Stimulated activated CD4-positive, alpha-beta T cell treated with anti-CD3 and anti-CD28 coated beads, Interleukin-4, amount 100 ng/mL, for 48 hours (primary cell): Measurements from ENCODE around the gene ANKRD60.

Experiments used
- DNase-seq, 2 donors: peaks; one replicate each; pipeline ENCODE4 v3.0.0-alpha.2; 2020; ENCODE audit warnings: low read depth in 2 of 2

The ANKRD60 gene

GRCh38 chr20:58223358-58223941 is 5.0 kb downstream of the ANKRD60 start:
- peak in 1 of 2 donors; percentile 18 for DNase-seq

GRCh38 chr20:58222446-58222845 is 6.0 kb downstream of the ANKRD60 start:
- DNase-seq: no peak

- no peak for DNase-seq
Observed at GRCh38 chr20:58219342-58219700, 9.1 kb downstream of the ANKRD60 start.

GRCh38 chr20:58218665-58219341 is 9.7 kb downstream of the ANKRD60 start:
- DNase-seq: no peak

- no peak for DNase-seq
Observed at GRCh38 chr20:58216334-58216733, 12.1 kb downstream of the ANKRD60 start.

GRCh38 chr20:58215116-58215515 is 13.3 kb downstream of the ANKRD60 start:
- no peak for DNase-seq

- no peak for DNase-seq
Observed at GRCh38 chr20:58214310-58214709, 14.1 kb downstream of the ANKRD60 start.

- no peak for DNase-seq
Observed at GRCh38 chr20:58213716-58214115, 14.7 kb downstream of the ANKRD60 start.

- no peak for DNase-seq
Observed at GRCh38 chr20:58213121-58213520, 15.3 kb downstream of the ANKRD60 start.

GRCh38 chr20:58212636-58213035 is 15.8 kb downstream of the ANKRD60 start:
- no peak for DNase-seq

GRCh38 chr20:58210398-58210747 is 18.1 kb downstream of the ANKRD60 start:
- no peak for DNase-seq

GRCh38 chr20:58209652-58210397 is 18.6 kb downstream of the ANKRD60 start:
- DNase-seq: peak; percentile 80 to 91

GRCh38 chr20:58208944-58209343 is 19.5 kb downstream of the ANKRD60 start:
- no peak for DNase-seq

GRCh38 chr20:58205850-58206249 is 22.6 kb downstream of the ANKRD60 start:
- DNase-seq: no peak

GRCh38 chr20:58202044-58202443 is 26.4 kb downstream of the ANKRD60 start:
- no peak for DNase-seq

- no peak for DNase-seq
Observed at GRCh38 chr20:58201616-58202015, 26.8 kb downstream of the ANKRD60 start.

- no peak for DNase-seq
Observed at GRCh38 chr20:58199469-58199868, 29.0 kb downstream of the ANKRD60 start.

- DNase-seq: no peak
Observed at GRCh38 chr20:58198901-58199355, 29.5 kb downstream of the ANKRD60 start.

GRCh38 chr20:58198384-58198783 is 30.1 kb downstream of the ANKRD60 start:
- no peak for DNase-seq

GRCh38 chr20:58197185-58197469 is 31.3 kb downstream of the ANKRD60 start:
- DNase-seq: no peak

- no peak for DNase-seq
Observed at GRCh38 chr20:58196402-58197184, 31.9 kb downstream of the ANKRD60 start.

GRCh38 chr20:58195047-58195446 is 33.4 kb downstream of the ANKRD60 start:
- DNase-seq: no peak
